TTC549 (cell line): Measurements from ENCODE around the gene IL1R2.

Source experiments
- FAIRE-seq: peaks from 2 replicates; lab custom pipeline; 2012; peaks lifted over from hg19 to GRCh38; lab: Jason Lieb, UNC

IL1R2 gene

DNA sequence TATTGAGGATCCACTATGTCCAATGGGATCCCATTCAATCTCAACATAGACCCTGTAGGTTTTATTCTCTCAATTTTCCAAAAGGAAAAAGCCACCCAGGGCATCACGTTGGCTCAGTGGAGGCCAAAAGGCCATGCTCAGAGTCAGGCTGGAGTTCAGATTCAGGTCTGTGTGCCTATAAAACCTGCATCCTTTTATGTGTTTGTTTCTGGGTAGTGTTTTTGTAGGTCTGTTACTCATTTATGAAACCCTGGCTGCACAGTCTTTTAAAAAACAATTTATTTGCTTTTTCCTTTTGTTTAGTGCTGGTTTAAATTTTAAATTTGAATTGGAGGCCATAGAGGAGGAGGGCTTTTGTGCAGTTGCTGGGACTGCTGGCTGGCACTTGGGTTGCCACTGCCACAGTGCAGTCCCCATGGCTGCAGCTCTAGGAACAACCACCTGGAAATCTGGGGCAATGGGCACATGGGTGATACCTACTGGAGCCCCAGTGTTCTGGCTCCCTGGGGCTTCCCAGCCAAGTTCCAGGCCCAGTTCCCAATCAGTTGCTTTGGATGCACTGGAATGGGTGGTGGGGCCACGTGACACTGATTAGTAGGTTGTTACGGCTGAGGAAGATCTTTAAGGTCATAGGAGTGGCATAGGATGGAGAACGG is 31.3 kb downstream of the IL1R2 start:
- no peak for FAIRE-seq

DNA sequence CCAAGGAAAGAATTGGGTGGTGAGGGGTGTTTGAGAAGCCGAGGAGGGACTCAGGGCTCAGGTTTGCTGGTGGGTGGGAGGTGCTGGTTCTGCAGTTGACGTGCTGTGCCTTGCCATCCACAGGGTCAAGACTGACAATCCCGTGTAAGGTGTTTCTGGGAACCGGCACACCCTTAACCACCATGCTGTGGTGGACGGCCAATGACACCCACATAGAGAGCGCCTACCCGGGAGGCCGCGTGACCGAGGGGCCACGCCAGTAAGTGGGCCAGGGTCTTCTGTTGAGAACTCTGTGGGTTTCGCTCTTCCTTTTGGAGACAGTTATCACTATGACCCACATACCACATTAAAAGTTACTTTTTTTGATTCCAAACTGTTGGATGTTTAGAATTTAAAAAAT is 32.6 kb downstream of the IL1R2 start:
- FAIRE-seq, result no peak

DNA sequence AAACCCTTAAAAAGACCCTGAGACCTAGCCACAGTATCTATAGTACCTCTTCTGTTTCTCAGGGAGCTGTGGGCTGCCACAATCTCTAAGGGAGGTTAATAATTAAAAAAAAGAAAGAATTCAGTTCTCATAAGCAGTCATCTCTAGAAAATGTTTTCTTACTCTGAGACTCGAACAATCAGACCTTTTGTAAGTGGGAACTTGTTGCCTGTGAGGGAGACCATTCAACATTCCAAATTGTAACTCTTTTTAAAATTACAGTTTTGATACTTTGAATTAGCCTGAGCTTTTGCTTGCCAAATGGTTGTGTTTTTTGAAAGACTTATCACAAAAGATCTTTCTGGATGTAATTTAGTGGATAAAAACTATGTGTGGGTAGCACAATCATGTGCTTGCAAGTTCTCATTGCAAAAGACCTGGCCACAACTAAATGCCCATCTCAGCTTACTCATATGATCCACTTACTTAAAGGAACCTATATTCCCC is 33.3 kb downstream of the IL1R2 start:
- FAIRE-seq, result no peak

DNA sequence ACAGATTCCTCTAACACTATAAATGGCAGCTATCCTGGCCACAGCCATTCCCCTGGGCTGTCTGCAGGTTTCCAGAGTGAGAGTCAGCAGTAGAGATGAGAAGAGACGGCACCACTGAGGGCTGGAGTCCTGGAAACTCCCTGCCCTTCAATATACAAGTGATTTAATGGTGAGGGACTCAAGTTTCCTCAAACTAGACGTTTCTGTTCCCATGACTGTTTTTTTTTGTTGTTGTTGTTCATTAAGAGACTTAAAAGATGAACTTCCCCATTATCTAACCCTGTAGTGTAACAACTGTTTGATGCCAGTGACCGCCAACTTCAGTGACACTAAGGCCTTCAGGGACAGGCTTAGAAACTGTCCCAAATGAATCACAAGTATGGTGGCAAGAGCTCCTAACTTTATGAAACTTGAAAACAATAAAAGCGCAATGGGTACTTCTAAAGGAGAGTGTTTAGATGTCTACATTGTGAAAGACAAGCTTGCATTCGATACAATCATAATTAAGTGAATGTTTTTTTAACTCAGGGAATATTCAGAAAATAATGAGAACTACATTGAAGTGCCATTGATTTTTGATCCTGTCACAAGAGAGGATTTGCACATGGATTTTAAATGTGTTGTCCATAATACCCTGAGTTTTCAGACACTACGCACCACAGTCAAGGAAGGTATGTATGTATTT is 34.0 kb downstream of the IL1R2 start:
- FAIRE-seq, result no peak

DNA sequence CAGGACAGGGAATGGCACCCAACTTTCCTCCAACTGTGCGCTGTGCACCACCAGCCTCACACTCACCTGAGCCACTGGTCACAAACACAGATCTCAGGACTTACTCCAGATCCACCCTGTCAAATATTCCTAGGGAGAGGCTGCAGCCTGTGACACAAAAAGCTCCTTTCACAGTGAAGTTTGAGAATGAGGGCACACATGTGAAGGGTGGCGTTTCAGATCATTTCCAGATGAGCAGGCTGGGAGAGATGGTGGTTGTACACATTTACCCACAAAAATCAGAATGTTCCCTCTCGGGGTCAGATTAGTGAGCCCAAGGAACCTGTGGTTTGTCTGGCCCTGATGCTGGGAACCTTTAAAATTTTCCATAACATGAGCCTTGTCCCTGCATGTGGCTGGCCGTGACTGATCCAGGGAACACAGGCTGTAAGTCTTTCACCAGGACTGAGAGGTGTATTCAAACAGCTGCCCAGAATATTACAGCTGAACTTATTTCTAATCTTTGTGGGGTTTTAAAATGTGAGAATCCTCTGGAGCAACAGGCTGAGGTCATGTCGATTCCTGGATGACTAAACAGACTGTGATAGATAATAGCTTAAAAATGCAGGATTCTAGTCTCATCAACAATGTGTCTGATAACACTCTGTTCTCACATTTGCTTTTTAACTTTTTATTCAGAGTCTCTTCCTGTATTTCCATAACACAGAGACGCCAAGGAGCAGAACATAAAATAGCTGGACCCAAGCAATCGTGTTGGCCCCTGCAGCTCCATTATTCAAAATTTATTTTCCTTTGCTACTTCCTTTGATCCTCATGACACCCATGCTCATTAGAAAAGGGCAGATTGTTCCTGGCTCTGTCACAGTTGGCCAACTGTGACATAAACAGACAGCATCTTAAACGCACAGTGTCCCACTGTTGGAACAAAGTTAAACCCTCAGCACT is 35.5 kb downstream of the IL1R2 start:
- FAIRE-seq, result no peak

DNA sequence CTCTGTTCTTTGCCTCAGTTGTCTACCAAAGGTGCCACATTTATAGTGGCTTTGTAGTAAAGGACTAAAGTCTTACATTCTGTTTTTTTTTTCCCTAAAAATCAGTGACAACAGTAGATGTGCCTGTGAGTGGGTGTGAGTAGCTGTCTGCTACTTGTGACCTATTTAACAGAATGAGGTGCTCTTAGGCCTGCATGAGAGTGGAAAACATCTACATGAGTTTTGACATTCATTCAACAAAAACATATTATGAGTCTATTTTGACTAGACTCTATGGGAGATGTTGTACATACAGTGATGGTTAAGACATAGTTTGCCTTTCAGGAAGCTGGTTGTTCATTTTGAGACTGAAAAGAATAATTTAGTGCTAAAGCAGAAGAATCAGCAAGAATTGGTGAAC is 36.7 kb downstream of the IL1R2 start:
- no peak for FAIRE-seq

DNA sequence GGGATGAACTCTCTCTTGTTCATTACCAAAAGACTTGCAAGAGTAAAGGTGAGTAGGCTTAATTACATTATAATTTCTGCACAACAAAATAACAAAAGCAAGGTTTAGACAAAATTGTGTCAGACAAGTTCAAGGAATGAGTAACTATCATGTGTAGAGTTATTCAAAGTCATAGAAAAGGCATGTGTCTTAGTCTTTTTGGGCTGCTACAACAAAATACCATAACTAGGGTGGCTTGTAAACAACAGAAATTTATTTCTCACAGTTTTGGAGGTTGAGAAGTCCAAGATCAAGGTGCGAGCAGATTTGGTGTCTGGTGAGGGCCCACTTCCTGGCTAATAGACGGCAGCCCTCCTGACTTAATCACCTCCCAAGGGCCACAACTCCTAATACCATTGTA is 37.6 kb downstream of the IL1R2 start:
- FAIRE-seq, result no peak

DNA sequence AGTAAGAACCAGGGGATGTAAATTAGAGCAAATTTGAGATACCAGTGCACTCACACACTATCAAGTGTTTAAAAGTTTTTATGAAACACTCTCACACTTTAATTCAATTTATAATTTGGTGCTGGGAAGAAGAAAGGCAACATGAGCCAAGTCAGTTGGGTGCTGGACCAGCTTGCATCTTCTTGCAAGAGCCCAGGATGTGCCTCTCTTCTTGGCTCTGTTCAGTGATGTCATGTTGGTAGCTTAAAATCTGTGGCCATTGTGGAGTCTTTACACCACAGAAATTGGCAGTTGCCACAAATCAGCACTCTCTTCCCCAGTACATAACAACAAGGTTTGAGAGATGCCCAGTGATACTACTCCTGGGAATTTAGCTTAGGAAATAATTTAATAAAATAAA is 38.2 kb downstream of the IL1R2 start:
- FAIRE-seq, result no peak

DNA sequence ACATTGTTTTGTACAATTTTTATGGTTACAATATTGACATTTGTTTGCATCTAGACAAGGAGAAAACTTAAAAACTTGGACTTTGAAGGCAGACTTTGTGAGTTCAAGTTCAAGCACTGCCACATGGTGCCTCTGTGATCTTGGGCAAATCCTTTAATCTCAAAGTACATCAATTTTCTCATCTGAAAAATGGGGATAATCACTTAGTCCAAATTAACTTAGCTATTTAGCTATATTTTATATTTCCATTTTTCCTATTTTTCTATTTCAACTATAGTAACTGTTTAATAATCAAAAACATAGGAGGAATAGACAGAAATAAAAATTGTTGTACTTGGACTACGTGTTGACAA is 38.7 kb downstream of the IL1R2 start:
- FAIRE-seq, result no peak

DNA sequence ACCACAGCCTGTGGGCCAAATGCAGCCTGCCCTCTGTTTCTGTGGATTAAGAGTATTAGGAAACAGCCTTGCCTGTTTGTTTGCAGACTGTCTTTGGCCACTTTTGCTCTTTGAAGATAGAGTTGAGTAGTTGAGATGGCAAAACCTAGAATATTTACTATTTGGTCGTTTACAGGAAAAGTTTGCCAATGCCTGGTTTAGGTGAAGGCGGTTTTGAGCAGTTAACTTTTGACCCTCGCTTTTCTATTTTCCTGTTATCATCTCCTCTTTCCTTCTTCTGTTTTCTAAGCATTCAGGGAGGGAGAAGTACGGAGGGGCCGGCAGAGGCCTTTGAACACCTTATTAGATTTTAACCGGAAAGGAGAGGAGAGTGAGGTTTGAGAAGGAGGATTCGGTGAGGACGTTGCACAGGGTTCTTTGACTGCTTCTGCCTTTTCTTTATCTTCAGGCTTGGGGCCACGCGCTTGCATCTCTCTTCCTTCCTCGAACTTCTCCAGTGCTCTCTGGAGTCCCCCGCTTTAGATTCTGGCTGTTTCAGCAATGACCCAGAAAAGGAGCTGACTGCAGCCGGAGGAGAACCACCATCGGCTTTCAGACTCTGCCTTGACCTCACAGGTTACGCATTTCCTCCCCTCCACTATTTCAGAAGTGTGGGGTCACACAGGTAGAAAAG is 39.2 kb downstream of the IL1R2 start:
- FAIRE-seq, result no peak

DNA sequence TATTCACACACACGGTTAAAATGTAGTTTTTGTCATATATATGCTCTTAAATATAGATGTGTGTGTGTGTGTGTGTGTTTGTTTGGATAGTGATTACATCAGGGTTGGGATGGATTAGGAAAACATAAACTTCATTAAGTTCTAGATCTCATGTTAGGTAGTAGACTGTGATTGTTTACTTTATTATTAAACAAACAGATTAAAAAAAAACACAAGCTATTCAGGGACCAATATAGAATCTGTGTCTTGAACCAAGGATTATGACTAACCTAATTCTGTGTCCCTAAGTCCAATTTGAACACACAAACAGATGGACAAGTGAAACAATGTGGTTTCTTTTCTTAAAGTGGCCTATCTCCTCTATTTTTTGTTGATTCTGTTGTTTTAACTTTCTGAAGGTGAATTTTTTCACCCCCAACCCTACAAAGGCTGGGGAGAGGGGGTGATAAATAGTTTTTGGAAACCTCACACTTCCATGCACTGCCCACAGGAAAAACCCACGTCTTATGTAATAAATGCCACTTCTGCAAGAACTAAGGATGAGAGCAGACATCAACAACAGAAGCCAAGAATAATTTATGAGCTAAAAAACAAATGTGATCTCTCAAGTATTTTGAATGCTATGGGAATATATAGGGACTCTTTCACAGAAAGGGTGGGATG is 40.7 kb downstream of the IL1R2 start:
- FAIRE-seq, result no peak

DNA sequence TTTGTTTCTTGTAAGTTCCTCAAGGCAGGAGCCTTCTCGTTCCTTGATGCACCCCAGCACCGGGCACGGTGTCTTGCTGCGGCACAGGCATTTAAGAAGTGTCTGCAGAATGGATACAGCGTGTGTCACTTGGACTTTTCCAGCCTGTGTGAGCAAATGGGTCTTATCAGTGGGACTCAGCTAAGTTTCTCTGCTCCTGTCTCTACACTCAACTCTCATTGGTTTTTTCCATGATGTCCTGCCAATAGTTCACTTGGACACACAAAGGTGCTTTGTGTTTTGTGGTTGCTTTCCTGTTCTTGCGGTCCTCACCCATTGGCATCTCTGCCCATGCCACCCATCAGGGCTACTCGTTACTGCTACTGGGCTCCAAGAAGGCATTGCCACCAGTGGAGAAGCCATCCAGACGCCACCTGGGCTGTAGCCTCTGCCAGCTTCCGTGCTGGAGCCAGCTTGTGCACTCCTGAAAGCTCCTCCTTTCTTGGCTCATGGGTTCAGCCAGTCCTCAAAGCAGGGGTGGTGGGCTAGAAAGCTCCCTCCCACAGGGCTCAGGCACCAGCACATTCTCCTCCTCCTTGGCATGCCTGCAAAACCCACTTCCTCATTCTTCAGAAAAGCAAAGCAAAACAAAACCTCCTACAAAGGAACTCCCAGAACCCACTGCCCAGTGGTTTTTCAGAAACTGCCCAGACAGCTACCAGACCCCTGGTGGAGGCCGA is 41.4 kb downstream of the IL1R2 start:
- no peak for FAIRE-seq

DNA sequence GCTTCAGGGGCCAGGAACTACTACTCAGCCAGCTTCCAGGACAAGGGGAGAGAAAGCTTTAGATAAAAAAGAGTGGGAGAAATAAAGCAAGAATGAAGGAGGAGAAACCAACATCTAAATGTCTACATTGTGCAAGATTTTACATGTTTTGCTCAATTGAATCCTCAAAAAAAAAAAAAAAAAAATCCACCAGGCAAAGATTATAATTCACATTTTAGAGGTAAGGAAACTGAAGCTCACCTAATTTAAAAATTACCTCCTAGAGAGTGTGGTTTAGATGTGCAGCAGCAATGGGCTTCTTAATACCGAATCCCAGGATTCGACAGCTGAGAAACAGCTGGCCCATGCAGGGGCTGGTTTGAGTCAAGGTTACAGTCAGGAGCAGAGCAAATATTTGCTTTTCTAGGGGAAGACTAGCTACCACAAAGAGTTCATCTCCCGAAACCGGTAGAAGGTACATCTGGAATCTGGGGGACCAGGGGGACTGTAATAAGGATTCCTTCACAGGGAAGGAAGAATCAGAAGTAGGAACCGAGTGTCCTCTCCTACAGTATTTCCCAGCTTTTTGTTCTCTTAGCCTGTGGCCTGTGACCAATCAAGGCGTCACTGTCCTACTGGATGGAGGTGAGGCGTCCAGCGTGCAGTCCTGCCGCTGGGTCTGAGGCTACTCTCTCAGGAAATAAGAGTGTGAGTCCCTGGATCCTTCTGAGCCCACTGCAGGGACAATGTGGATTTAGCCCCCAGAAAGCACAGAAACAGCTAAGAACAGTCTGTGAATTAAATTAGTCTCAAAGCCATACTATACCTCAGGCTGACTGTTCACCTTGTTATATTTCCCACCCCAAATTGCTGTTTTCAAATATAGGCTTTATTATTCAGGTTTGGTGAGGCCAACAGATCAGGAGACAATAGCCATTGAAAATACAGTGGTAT is 42.3 kb downstream of the IL1R2 start:
- no peak for FAIRE-seq

DNA sequence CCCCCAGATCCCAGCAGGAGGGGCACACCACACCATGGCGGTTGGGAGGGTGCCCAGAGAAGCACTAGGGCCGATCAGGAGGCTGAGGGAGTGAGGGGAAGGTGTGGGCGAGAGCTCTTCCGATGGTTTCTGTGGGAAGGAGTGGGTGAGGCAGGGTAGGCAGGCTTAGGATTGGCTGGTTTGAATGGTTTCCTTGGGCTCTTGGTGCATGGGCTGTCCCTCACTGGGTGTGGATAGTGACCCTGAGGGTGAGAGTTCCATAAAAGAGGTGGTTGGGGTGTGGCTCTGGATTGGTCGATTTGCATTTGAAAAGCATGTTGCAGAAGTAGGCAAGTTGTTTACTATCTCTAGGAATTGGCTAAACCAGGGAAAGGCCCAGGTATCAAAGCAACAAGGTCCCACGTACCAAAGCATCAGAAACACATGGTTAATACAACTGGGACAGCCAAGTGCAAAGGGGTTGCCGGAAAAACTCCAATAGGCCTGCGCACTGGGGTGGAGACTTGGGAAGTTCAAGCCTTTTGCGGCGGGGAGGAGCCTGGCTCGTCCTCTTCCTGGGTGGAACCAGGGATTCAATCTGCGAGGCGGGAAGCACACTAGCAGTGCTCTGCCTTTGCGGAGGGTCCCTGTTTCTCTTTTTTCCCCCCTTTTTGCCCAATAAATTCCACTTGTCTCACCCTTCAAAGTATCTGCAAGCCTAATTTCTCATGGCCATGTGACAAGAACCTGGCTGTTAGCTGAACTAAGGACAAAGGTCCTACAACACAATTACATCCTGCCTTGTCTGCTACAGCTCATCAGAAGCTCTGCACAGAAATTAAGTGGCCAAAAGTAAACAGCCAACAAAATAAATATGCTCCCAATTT is 43.2 kb downstream of the IL1R2 start:
- FAIRE-seq, result no peak

DNA sequence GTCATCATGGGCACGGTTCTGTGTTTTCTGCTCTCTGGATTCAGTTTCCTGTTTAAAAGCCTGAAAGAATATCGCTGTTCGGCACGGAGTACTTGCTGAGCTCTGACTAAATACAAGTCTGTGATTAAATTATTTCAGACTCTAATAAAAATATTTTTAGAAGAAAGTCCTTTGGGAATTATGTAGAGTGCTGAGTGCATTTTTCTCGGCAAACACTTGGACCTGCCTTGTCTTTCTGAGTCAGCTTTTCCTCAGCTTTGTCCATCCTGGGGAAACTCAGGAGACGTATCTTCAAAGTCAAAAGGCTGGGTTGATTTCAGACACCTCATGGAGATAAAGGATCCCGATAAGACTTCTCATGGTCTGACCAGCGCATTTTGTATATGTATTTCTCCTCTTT is 45.9 kb downstream of the IL1R2 start:
- no peak for FAIRE-seq

DNA sequence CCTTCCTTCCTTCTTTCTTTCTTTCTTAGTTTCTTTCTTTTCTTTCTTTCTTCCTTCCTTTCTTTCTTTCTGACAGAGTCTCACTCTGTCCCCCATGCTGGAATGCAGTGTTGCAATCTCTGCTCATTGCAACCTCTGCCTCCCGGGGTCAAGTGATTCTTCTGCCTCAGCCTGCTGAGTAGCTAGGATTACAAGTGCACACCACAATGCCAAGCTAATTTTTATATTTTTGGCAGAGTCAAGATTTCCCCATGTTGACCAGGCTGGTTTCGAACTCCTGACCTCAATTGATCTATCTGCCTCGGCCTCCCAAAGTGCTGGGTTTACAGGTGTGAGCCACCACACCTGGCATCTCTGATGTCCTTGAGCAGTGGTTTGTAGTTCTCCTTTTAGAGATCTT is 48.5 kb downstream of the IL1R2 start:
- FAIRE-seq, result no peak

DNA sequence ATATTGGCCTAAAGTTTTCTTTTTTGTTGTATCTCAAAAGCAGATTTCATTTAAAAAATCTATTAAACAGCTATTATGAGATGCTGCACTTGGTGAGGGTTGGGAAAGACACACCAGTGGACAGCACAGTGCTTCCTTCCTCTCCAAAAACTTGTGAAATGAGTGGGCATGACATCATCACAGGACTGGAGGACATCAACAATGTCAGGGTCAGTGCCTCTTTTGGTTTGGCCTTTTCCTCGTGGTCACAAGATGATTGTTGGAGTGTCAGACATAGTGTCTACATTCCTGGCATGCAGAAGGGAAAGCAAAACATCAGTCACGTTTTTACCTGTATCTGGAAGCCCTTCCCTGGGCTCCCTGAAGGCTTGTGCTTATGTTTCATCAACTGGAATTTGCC is 49.6 kb downstream of the IL1R2 start:
- no peak for FAIRE-seq

DNA sequence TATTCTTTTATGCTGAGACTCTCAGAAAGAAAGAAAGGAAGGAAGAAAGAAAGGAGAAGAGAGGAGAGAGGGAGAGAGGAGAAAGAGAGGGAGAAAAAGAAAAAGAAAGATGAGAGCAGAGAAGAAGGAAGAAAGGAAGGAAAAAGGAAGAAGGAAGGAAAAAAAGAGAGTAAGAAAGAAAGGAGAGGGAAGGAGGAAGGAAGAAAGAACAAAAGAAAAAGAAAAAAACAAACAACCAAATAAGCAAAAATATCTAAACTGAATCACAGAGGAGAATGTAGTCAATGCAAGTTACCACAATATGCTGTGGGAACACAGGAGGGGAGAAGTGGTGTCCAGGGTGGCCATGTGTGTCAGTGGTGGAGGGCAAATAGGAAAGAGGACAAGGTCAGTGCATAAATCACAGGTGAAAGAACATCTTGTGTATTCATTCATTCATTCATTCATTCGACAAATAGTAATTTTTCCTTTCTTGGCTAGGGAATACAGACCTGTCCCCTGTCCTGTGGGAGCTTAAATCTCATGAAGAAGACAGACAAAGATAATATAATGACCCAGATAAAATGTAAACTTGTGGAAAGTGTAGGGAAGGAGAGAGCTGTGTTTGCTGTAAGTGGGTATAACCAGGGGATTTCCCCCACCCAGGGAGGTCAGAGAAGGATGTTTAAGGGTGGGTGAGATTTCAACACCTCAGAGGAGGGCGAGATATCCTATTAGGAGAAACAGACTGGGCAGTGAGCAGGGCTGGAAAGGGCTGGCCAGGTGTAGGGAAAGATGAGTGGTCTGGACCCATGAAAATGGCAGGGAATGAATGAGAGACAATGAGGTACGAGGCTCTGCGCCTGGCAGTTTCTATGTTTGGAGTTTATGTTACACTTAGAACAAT is 50.7 kb downstream of the IL1R2 start:
- no peak for FAIRE-seq
